AG04450 (cell line): ENCODE results near the gene SCUBE3. TPM values are rescaled to one million over a fixed set of nuclear protein-coding genes. Genes with fewer than 3 reads are reported as not detected.

ENCODE experiments used
- CTCF ChIA-PET: fragments of 300-600, 350-600 bp; formaldehyde crosslinking; extraction: SDS; loops from one replicate; lab custom pipeline; 2022; ENCODE audit warnings: antibody characterized with exemption, inconsistent platforms; lab: Charles Lee
- POLR2A ChIA-PET: fragments of 350-600 bp; formaldehyde crosslinking; extraction: SDS; loops from one replicate; lab custom pipeline; 2021; ENCODE audit warnings: antibody characterized with exemption, inconsistent platforms; lab: Yijun Ruan, JAX
- DNase-seq: peaks from one replicate; pipeline ENCODE4 v3.0.0-alpha.2; 2011; ENCODE audit warnings: low read depth, low spot score
- H3K27ac ChIP-seq: one replicate; pipeline ENCODE4 v1.5.1; 2012; ENCODE audit warnings: low read depth, low read length, control low read depth
- H3K27me3 ChIP-seq: one replicate; pipeline ENCODE4 v1.6.0; 2012; ENCODE audit warnings: low read length; ENCODE audit not compliant: control insufficient read depth, insufficient read depth
- H3K4me3 ChIP-seq: 2 replicates; pipeline ENCODE4 v1.5.1; 2011; ENCODE audit warnings: mild to moderate bottlenecking, low read depth, low read length, control low read depth
- H3K9me3 ChIP-seq: 2 replicates; pipeline ENCODE4 v1.5.1; 2012; ENCODE audit warnings: low read length; ENCODE audit not compliant: control insufficient read depth, insufficient read depth
- polyA plus RNA-seq: library from polyadenylated mRNA; depleted of rRNA; stranded (reverse); fragments of >200 nt; gene quantifications from 2 replicates; pipeline ENCODE4 v1.2.3, GENCODE V29; 2011
- TF ChIP-seq, protein P1 (sequence below): IDR thresholded peaks from 2 replicates; pipeline ENCODE4 v1.5.1; 2011; ENCODE audit warnings: low read depth, low read length, control low read depth, inconsistent platforms

The SCUBE3 gene
- polyA plus RNA-seq, 1 experiment: 6.7 TPM

DNA sequence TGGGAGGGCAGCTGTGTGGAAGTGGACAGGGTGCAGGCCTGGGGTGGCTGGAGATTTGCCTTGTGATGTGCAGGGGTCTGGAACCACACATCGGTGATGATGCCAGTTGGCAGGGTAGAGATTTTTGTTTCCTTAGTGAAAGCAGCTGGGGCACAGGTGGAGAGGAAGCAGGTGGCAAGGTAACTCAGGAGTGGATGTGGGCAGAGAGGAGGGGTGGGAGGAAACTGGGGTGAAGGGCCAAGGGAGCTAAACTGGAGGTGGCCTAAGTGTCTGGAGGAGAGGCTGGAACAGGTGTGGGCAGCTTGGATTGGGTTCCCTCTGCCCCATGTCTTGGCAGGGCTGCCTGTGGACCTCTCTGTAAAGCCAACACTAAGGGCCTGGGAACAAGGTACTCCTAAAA is 4.7 kb upstream of the SCUBE3 start:
- ChIA-PET CTCF (interaction anchor here (2.8 kb wide), 1 partner anchor 63 kb away, joined by 18 read pairs; no protein-coding TSS in a partner anchor), POLR2A (no interaction called here)
- TF ChIP-seq, protein P1, sequence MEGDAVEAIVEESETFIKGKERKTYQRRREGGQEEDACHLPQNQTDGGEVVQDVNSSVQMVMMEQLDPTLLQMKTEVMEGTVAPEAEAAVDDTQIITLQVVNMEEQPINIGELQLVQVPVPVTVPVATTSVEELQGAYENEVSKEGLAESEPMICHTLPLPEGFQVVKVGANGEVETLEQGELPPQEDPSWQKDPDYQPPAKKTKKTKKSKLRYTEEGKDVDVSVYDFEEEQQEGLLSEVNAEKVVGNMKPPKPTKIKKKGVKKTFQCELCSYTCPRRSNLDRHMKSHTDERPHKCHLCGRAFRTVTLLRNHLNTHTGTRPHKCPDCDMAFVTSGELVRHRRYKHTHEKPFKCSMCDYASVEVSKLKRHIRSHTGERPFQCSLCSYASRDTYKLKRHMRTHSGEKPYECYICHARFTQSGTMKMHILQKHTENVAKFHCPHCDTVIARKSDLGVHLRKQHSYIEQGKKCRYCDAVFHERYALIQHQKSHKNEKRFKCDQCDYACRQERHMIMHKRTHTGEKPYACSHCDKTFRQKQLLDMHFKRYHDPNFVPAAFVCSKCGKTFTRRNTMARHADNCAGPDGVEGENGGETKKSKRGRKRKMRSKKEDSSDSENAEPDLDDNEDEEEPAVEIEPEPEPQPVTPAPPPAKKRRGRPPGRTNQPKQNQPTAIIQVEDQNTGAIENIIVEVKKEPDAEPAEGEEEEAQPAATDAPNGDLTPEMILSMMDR: no peak
- Histone ChIP-seq H3K27ac (no peak overlapping the region), H3K4me3 (no peak overlapping the region), H3K9me3 (no peaks in the 10 kb centered on the region; the same call in 1 of the 2 replicates), H3K27me3 (peaks cover 40% of the 10 kb centered on the region)
- no peak for DNase-seq

DNA sequence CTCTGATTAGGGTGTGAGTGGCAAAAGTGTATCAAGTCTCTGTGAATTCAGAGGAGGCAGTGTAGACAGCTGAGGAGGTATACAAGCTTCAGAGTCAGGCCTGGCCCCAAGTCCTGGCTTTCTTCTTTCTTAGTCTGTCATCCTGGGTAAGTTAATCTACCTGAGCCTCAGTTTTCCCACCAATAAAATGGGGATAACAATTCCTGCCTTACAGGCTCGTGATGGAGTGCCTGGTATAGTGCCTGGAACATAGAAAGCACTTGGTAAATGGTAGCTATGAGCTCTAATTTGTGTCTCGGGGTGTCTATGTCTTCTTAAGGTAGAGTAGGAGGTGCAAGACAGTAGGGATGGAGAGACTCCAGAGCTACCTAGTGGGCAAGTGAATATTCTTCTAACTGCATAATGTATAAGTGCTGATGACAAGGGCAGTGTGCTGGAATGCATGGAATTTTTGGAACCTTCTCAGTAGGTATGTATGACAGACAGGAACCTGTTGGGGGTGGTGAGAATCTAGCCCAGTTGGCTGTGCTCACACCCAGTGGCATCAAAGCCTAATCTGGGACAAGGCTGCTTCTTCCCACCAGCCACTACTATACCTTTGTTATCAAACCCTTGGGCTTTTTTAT is 4.0 kb upstream of the SCUBE3 start:
- TF ChIP-seq, protein P1: no peak
- DNase-seq: no peak
- ChIA-PET CTCF (interaction anchor here (0.9 to 2.8 kb wide), 3 partner anchors 31 to 223 kb away, joined by 3 to 18 read pairs (median 3); no protein-coding TSS in a partner anchor), POLR2A (no interaction called here)
- Histone ChIP-seq H3K9me3 (no peaks in the 10 kb centered on the region; the same call in 1 of the 2 replicates), H3K27ac (no peak overlapping the region), H3K27me3 (peaks cover 40% of the 10 kb centered on the region), H3K4me3 (no peak overlapping the region)

DNA sequence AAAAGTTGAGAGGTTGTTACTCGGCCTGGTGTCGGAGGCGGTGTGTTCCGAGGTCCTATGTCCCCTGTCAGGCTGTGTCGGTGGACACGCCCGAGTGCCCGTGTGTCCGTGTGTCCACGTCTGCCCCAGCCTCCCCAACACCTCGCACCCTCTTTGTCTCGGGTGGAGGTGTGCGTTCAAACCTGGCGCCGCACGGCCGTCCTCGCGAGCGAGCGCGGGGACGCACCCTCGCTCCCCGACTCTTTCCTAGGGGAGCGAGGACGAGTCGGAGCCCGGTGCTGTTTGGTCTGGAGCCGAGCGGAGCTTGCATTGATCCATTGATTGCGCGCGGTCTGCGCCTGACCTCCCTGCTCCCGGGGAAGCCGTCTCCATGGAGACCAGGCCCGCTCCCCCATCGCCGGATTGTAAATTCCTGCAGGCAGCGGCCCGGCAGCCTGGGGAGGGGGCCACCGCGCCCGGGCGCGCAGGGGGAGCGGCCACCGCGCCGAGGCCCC is 411 bp upstream of the SCUBE3 start:
- POLR2A ChIA-PET: interaction anchor here (0.6 kb wide), 1 partner anchor 236 kb away, joined by 3 read pairs; no protein-coding TSS in a partner anchor
- H3K4me3 ChIP-seq: peak overlapping the region; percentile 65
- CTCF ChIA-PET: no interaction called here
- no peak overlapping the region for H3K27ac ChIP-seq
- no peaks in the 10 kb centered on the region; the same call in 1 of the 2 replicates for H3K9me3 ChIP-seq
- peaks cover 21% of the 10 kb centered on the region for H3K27me3 ChIP-seq
- TF ChIP-seq, protein P1: no peak
- no peak for DNase-seq

DNA sequence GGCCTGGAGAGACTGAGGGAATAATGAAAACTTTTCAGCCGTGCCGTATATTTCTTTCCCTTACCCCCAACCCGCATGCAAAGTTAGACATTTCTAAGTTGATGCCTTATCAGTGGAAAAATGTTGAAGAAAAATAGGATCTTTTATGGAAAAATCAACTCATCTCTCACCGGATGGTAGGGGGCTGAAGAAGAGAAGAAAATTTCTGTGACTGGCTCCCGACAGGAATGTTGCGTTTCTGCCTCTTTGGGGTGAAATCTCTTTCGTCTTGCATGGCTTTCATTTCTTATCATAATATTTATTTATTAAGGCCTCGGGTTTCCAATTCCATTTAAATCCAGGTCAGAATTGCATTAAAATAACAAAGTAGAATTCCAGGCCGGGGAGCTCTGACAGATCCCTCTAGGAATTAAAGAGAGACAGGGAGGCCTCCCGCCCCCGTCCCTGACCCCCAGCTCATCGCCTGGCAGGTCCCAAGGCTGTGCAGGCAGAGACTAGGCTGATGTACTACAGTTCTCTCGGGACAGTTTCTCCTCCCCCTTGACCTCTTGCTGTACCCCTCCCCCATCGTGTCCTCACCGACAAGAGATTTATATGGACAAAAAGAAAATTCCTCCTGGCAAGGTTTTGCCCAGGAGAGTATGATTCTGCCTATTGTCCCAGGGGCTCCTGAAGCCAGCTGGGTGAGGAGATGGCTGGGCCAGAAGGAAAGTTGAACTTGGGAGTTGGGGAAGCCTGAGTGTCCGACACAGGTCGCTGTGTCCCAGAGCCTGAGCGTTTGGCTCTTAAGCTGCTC is 1.3 kb downstream of the SCUBE3 start:
- POLR2A ChIA-PET: interaction anchor here (0.9 to 1.4 kb wide), 2 partner anchors 69 to 73 kb away, joined by 4 read pairs; no protein-coding TSS in a partner anchor
- TF ChIP-seq, protein P1: no peak
- CTCF ChIA-PET: interaction anchor here (0.5 to 6.3 kb wide), 8 partner anchors 10 to 233 kb away, joined by 3 to 39 read pairs (median 3); no protein-coding TSS in a partner anchor
- DNase-seq: no peak
- Histone ChIP-seq H3K27me3 (peaks cover 14% of the 10 kb centered on the region), H3K9me3 (no peaks in the 10 kb centered on the region; the same call in 1 of the 2 replicates), H3K27ac (peak overlapping the region; percentile 21), H3K4me3 (peak overlapping the region; percentile 65)
